Thymus (tissue), 11 donors: ENCODE measurements around the gene CCDC6. TPM values are rescaled to one million over a fixed set of nuclear protein-coding genes. Genes with fewer than 3 reads are reported as not detected.
"Not testable (repeated sequence)": the region's sequence is repeated elsewhere in the genome, so short reads cannot be mapped to it uniquely, and the experiment has no call there.

Experiments used
- DNase-seq, 9 donors: peaks; one replicate each; pipeline ENCODE4 v3.0.0-alpha.2; 2013; ENCODE audit warnings: low spot score in 9 of 9, low read depth in 6 of 9, missing footprints in 1 of 9
- H3K27ac ChIP-seq, 2 donors: one replicate each; pipeline ENCODE4 v1.5.1; 2013; ENCODE audit warnings: control low read depth in 1 of 2, low read depth in 1 of 2, low read length in 1 of 2, mild to moderate bottlenecking in 1 of 2, moderate library complexity in 1 of 2
- H3K27me3 ChIP-seq, 2 donors: one replicate each; pipeline ENCODE4 v1.5.1; 2013; ENCODE audit warnings: low read length in 1 of 2; ENCODE audit not compliant: control insufficient read depth in 2 of 2, insufficient read depth in 1 of 2
- H3K36me3 ChIP-seq, 2 donors: one replicate each; pipeline ENCODE4 v1.5.1; 2013; ENCODE audit warnings: low read length in 1 of 2, mild to moderate bottlenecking in 1 of 2, moderate library complexity in 1 of 2; ENCODE audit not compliant: control insufficient read depth in 2 of 2, insufficient read depth in 2 of 2
- H3K4me1 ChIP-seq, 2 donors: one replicate each; pipeline ENCODE4 v1.5.1; 2013; ENCODE audit warnings: low read length in 2 of 2; ENCODE audit not compliant: control insufficient read depth in 2 of 2, insufficient read depth in 2 of 2
- H3K4me3 ChIP-seq, 2 donors: one replicate each; pipeline ENCODE4 v1.5.1; 2013; ENCODE audit warnings: low read length in 2 of 2, control low read depth in 1 of 2, mild to moderate bottlenecking in 1 of 2
- H3K9me3 ChIP-seq, 2 donors: one replicate each; pipeline ENCODE4 v1.5.1; 2013; ENCODE audit warnings: low read length in 1 of 2, mild to moderate bottlenecking in 1 of 2; ENCODE audit not compliant: control insufficient read depth in 2 of 2, insufficient read depth in 1 of 2
- WGBS: extraction: QIAGEN DNeasy Blood & Tissue Kit; methylation state at CpG from one replicate; pipeline ENCODE4 v1.1.7; 2013; 5-methylcytosine and 5-hydroxymethylcytosine counted together
- polyA plus RNA-seq: library from polyadenylated mRNA; stranded (reverse); fragments of 200-250 nt; gene quantifications from one replicate; pipeline ENCODE4 v1.2.3, GENCODE V29; 2013
- total RNA-seq: library from RNA; stranded (reverse); fragments of 120-200 nt; gene quantifications from one replicate; pipeline ENCODE4 v1.2.4, GENCODE V29; 2013
- donor health status: healthy.

Gene CCDC6
- total and polyA plus RNA-seq, 2 donors = 9.3 to 19.9 TPM

DNA sequence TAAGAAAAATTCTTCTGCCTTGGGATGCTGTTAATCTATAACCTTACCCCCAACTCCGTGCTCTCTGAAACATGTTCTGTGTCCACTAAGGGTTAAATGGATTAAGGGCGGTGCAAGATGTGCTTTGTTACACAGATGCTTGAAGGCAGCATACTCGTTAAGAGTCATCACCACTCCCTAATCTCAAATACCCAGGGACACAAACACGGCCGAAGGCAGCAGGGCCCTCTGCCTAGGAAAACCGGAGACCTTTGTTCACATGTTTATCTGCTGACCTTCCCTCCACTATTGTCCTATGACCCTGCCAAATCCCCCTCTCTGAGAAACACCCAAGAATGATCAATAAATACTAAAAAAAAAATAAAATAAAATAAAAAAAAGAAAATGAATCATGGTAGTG lies 161.6 kb downstream of the CCDC6 start:
- 94% methylated on average over 6 of the region's 6 CpGs for WGBS
- not testable (repeated sequence) for H3K9me3 ChIP-seq, H3K4me3 ChIP-seq, H3K27ac ChIP-seq, DNase-seq, H3K36me3 ChIP-seq, H3K4me1 ChIP-seq, H3K27me3 ChIP-seq

DNA sequence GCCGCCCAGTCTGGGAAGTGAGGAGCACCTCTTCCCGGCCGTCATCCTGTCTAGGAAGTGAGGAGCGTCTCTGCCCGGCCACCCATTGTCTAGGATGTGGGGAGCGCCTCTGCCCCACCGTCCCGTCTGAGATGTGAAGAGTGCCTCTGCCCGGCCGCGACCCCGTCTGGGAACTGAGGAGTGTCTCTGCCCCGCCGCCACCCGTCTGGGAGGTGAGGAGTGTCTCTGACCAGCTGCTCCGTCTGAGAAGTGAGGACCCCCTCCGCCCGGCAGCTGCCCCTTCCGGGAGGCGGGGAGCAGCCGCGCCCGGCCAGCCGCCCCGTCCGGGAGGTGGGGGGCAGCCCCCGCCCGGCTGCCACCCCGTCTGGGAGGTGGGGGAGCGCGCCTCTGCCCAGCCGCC lies 162.2 kb downstream of the CCDC6 start:
- not testable (repeated sequence) for H3K9me3 ChIP-seq, H3K36me3 ChIP-seq, H3K27ac ChIP-seq, H3K4me3 ChIP-seq, H3K27me3 ChIP-seq, DNase-seq, H3K4me1 ChIP-seq
- WGBS = 95% methylated on average over 32 of the region's 32 CpGs

DNA sequence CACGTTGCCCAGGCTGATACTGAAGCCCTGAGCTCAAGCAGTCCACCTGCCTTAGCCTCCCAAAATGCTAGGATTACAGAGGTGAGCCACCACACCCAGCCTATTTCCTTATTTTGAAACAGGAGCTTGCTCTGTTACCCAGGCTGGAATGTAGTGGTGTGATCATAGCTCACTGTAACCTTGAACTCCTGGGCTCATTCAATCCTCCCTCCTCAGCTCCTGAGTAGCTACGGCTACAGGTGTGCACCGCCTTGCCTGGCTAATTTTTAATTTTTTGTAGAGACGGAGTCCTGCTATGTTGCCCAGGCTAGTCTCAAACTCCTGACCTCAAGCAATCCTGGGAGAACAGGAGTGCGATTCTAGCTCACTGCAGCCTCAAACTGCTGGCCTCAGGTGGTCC lies 164.8 kb downstream of the CCDC6 start:
- H3K27ac ChIP-seq = no peak overlapping the region
- no peaks in the 10 kb centered on the region for H3K27me3 ChIP-seq
- no peaks in the 10 kb centered on the region for H3K36me3 ChIP-seq
- H3K4me3 ChIP-seq = no peak overlapping the region
- no peaks in the 10 kb centered on the region for H3K4me1 ChIP-seq
- no peaks in the 10 kb centered on the region for H3K9me3 ChIP-seq
- WGBS = 95% methylated on average over 5 of the region's 5 CpGs
- DNase-seq = no peak

DNA sequence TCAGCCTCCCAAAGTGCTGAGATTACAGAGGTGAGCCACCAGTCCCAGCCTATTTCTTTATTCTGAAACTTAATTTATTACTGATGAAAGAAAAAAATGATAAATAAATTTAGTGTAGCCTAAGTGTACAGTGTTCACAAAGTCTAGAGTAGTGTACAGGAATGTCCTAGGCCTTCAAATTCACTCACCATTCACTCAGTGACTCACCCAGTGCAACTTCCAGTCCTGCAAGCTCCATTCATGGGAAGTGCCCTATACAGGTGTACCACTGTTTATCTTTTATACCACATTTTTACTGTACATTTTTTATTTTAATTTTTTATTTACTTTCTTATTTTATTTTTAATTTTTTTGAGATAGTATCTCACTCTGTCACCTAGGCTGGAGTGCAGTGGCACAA lies 165.3 kb downstream of the CCDC6 start:
- Histone ChIP-seq H3K36me3 (no peaks in the 10 kb centered on the region), H3K4me3 (no peak overlapping the region), H3K4me1 (no peaks in the 10 kb centered on the region), H3K27ac (no peak overlapping the region), H3K9me3 (no peaks in the 10 kb centered on the region), H3K27me3 (no peaks in the 10 kb centered on the region)
- no peak for DNase-seq

Other genes starting within 250 kb of the CCDC6 start
- gene SLC16A9, start 196.7 kb downstream of the CCDC6 start, total RNA-seq = 1.6 TPM
- 5.3 TPM for gene SLC16A9, start 196.7 kb downstream of the CCDC6 start, polyA plus RNA-seq
- 0.47 TPM for gene MRLN, start 153.1 kb downstream of the CCDC6 start, total RNA-seq
- 2.0 TPM for gene MRLN, start 153.1 kb downstream of the CCDC6 start, polyA plus RNA-seq